Measurements from ENCODE around the gene USP5. TPM values are rescaled to one million over a fixed set of nuclear protein-coding genes. Genes with fewer than 3 reads are reported as not detected.
"Not testable (repeated sequence)": the region's sequence is repeated elsewhere in the genome, so short reads cannot be mapped to it uniquely, and the experiment has no call there.

USP5 gene
- total RNA-seq, 1 experiment from 2014 or later: 127 TPM

DNA sequence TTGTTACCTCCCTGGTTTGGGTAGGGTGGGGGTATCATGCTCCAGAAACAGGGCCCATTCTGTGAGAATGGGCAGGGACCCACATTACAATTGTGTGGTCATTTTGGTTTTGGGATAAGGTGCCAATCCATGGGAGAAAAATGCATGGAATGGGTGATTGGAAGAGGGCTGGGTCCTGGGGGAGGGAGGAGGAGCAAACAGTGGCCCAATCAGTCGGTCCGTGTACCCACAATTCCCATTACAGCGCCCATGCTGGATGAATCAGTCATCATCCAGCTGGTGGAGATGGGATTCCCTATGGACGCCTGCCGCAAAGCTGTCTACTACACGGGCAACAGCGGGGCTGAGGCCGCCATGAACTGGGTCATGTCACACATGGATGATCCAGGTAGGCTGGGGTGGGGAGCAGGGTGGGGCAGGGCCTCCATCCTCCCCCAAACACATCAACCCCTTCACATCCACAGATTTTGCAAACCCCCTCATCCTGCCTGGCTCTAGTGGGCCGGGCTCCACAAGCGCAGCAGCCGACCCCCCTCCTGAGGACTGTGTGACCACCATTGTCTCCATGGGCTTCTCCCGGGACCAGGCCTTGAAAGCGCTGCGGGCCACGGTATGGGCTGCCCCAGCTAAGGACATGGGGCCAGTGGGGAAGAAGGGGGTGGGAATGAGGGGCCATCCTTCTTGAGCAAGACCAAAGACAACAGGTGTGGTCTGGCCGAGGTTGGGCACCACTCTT, 11.8 kb downstream of the USP5 start:
- DNase-seq (ENCODE audit: low read depth): peak; percentile 46

GRCh38 chr12:6865307-6865706, 13.4 kb downstream of the USP5 start:
- not testable (repeated sequence) for DNase-seq (ENCODE audit: low read depth)

- DNase-seq (ENCODE audit: low read depth): no peak
Measured at GRCh38 chr12:6866163-6866919, 14.4 kb downstream of the USP5 start.

DNA sequence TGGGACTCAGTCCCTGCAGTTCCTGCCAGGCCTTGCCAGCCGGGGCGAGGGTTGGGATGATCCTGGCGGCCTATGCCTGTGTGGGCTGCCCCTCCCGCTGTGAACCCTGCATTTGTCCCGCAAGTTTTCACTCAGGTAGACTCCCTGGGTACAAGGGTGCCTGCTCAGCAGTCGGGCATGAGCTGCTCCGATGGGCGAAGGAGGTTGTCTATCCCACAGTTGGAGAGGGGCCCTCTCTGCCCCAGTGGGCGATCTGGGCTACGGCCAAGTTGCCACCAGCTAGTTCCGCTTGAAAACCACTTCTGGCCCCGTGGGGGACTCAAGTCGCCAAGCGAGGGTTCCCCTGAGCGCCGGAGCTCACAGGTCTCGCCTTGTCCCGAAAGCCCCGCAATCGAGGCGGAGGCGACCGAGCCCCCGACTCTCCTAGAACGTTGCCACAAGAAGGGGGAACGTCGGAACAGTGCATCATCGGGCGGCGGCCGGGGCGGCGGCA, 15.0 kb downstream of the USP5 start:
- DNase-seq (ENCODE audit: low read depth): no peak

GRCh38 chr12:6867413-6868210, 15.7 kb downstream of the USP5 start, which contains the start of gene TPI1:
TPI1 (plus strand) TSS chr12:6867531; CDS start chr12:6867567, 36 bp downstream.
- DNase-seq (ENCODE audit: low read depth): peak; percentile 77

DNA sequence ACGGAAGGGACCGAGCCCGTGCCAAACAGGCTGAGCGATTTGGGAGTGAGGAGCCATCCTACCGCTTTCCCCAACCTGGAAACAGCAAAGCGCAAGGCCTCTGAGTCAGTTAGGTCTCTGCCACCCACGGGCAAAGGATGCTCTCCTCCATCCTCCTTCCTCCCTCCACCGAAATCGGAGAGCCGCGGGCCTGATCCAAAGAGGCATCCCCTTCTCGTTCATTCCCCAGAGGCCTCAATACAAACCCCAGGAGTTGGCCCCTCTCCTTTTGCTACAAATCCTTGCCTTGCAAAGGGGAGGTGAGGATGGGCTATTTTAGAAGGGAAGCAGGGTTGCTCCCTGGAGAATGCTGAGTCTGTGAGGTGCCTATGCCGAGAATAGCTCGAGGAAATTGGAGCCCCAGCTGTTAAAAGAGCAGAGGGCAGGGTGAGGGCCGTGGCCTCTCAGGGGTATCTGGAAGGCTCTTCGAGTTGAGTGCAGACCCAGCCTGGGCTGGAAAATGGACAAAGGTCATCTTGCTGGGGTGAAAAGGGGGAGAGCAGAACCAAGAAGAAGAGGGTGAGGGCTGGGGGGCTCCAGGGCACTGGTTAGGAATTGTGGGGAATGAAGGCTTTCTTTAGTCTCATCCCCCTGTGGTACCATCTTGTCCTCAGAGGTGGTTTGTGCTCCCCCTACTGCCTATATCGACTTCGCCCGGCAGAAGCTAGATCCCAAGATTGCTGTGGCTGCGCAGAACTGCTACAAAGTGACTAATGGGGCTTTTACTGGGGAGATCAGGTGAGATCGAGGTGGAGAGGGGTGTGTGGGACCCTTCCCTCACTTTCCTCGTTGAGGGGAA, 16.5 kb downstream of the USP5 start:
- peak; percentile 28 for DNase-seq (ENCODE audit: low read depth)

DNA sequence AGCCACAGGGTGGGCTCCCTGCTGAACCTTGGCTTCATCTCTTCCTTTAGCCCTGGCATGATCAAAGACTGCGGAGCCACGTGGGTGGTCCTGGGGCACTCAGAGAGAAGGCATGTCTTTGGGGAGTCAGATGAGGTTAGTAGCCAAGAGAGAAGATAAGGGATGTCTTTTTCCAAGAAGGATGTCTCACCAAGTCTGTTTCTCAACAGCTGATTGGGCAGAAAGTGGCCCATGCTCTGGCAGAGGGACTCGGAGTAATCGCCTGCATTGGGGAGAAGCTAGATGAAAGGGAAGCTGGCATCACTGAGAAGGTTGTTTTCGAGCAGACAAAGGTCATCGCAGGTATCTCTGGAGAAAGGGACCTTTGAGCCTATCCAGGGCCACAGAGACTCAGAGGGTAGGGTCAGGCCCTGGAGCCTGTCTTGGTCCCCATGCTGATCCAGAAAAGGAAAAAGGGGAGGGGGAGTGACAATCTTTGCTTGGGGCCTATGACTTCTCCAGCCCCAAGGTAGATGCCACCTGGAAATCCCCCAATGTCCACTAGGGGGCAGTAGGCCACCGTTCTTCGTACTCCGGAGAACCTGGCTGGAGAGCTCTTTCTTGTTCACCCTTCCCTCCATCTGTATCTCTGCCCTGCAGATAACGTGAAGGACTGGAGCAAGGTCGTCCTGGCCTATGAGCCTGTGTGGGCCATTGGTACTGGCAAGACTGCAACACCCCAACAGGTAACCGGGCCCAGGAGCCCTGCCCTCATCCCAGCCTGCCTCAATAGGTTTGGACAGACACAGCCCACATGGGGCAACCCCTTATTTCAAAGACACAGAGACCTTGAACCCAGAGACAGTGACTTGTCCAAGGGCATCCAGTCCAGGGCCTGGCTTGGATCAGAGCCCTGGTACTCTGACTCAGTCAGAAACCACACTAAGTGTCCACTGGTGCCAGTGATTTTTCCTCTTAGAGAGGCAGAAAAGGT, 17.4 kb downstream of the USP5 start:
- peak; percentile 66 for DNase-seq (ENCODE audit: low read depth)

GRCh38 chr12:6870304-6870703, 18.4 kb downstream of the USP5 start:
- DNase-seq (ENCODE audit: low read depth): not testable (repeated sequence)

DNA sequence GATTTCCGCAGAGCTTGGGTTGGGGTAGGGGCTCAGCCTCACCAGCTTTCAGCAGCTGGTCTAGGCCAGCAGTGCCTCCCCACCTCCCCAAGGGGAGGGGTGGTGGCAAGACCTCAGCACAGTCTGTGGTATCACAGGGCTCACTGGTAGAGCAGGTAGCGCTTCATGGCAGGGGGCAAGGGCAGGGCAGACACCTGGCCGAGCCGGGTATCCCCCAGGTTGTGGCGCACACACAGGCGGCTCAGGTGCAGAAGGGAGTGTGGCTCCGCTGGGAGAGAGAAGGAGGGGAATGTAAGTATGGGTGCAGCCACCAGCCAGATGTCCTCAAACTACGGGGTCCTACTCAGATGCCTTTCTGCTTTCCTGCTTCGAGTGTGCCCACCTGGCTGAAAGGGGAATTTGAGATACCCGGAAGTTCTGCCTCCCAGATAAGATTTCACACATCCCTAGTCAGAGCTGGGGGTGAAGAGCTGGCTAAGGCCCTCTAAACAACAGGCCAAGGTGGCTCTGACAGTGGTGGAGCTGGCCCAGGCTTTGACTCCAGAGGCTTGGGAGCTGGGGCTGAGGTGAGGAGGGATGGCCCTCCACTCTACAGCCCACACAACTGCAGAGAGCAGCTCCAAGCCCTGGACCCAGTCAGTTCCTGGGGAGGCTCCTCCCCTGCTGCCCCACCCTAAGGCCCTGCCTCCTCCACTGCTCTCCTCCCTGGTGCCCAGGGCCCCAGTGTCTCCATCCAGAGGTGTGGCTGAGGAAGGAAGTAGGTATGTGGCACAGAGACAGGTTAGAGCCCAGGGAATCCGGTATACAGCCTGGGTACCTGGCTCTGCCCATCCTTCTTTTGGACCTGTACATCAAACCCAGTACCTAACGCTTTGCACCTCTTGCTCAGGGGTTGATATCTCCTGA, 19.4 kb downstream of the USP5 start:
- DNase-seq (ENCODE audit: low read depth): peak; percentile 31

GRCh38 chr12:6872073-6873048, 20.4 kb downstream of the USP5 start:
- DNase-seq (ENCODE audit: low read depth): peak; percentile 69

DNA sequence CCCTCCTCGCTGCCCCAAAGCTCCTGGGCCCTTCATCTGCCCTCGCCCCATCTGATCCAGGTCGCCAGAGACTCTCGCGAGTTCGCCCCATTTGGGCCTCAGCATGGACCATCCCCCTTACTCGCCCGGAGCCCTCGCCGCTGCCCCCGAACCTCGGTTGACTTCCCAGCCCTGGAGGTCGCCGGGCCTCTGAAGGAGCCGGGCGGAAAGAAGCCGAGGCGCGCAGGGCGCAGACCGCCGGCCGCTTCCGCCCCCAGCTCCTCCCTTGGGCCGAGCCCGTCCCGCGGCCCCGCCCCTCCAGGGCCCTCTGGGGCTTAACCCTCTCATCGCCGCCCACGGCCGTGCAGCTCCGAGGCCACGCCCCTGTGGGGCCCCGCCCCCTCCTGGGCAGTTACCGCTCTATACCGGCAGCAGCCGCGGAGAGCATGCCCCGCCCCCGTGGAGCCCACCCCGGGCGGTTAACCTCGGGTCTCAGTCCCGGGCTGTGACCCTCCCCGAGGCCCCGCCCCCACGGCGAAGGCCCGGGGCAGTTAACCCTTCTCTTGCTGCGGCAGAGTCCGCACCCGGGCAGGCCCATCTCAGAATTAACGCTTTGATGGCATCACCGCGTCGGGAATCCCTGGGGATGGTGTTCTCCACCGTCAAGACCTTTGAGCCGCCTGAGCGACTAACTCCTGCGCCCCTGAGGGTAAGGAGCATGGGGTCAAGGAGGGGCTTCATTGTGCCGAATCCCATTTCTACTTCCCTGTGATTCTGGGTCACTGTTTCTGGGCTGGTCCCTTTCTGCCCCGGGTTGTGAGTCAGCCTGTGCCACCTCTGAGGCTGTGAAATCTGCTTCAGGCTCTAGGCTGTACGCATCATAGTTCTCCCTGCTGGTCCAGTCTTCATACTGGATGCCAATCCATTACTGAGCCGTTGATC, 21.4 kb downstream of the USP5 start, which contains the start of gene SPSB2:
Gene SPSB2 (minus strand): TSS at position 210 of the 921 bp plus-strand sequence. CDS start 402 bp downstream, outside the sequence.
- peak; percentile 95 for DNase-seq (ENCODE audit: low read depth)

DNA sequence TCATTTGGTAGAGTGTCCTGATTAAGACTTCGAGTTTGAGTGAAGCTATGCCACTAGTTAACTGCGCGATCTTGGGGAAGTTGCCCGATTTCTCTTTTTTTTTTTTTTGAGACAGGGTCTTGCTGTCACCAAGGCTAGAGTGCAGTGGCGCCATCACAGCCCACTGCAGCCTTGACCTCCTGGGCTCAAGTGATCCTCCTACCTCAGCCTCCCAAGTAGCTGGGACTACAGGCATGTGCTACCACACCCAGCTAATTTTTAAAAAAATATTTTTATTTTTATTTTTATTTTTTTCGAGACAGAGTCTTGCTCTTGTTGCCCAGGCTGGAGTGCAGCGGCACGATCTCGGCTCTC, 22.0 kb downstream of the USP5 start:
- DNase-seq (ENCODE audit: low read depth): not testable (repeated sequence)

GRCh38 chr12:6879824-6880223, 27.9 kb downstream of the USP5 start:
- DNase-seq (ENCODE audit: low read depth): not testable (repeated sequence)

GRCh38 chr12:6883252-6883651, 31.3 kb downstream of the USP5 start:
- DNase-seq (ENCODE audit: low read depth): no peak

GRCh38 chr12:6883683-6884082, 31.7 kb downstream of the USP5 start:
- DNase-seq (ENCODE audit: low read depth): no peak

GRCh38 chr12:6884539-6884938, 32.6 kb downstream of the USP5 start:
- no peak for DNase-seq (ENCODE audit: low read depth)

Measured in LHCN-M2 (cell line).